HCT116 (cell line): ENCODE measurements around the gene VPS35L. TPM values are rescaled to one million over a fixed set of nuclear protein-coding genes. Genes with fewer than 3 reads are reported as not detected.

Source experiments
- ATAC-seq: fragments of 200-7000 bp; cut with Tn5 transposase; 2 replicates; pipeline ENCODE4 v1.9.1; 2020; ENCODE audit warnings: mild to moderate bottlenecking, moderate library complexity
- BruUV-seq: library from RNA; stranded (reverse); fragments of 400-500 nt; replicated peaks from 2 replicates; lab custom pipeline; 2021; lab: Mats Ljungman, UMichigan
- CTCF ChIA-PET: fragments of 300-600 bp; sonication (Branson Sonifier 250); formaldehyde crosslinking; loops from one replicate; lab custom pipeline; 2021; ENCODE audit warnings: antibody characterized with exemption; lab: Charles Lee
- POLR2A ChIA-PET: fragments of 300-600, 350-600 bp; sonication (Branson Sonifier 250); formaldehyde crosslinking; loops from one replicate; lab custom pipeline; 2021; ENCODE audit warnings: antibody characterized with exemption; lab: Charles Lee
- RAD21 ChIA-PET, 2 experiments: fragments of 300-600 bp; sonication (Branson Sonifier 250); formaldehyde crosslinking; loops; one replicate each; lab custom pipeline; 2023; ENCODE audit warnings: low total read pairs in 2 of 2; ENCODE audit not compliant: uncharacterized antibody in 2 of 2, unreplicated experiment in 2 of 2, low non-redundant PET in 1 of 2; lab: Charles Lee
- DNase-seq: peaks from one replicate; pipeline ENCODE4 v3.0.0-alpha.2; 2010; ENCODE audit warnings: low read depth, low spot score
- H2AFZ ChIP-seq: fragments of 200-600 bp; shearing (Covaris generic), sonication (generic); 2 replicates; pipeline ENCODE4 v1.6.1; 2017; ENCODE audit warnings: low read depth, mixed run types, mixed read lengths, antibody characterized with exemption, low read length; ENCODE audit not compliant: poor library complexity, severe bottlenecking
- H3K27ac ChIP-seq: 2 replicates; pipeline ENCODE4 v1.5.1; 2012; ENCODE audit warnings: low read depth, low read length
- H3K27me3 ChIP-seq: fragments of 200-600 bp; sonication (generic); 2 replicates; pipeline ENCODE4 v1.6.1; 2016; ENCODE audit warnings: mixed run types, low read length, mixed read lengths; ENCODE audit not compliant: insufficient read depth
- H3K36me3 ChIP-seq, 2 experiments: fragments of 200-500 bp in 1 of 2; fragments of 200-600 bp in 1 of 2; sonication (Bioruptor generic) in 1 of 2; sonication (generic) in 1 of 2; 2 replicates each; pipeline versions ENCODE4 v1.5.1 to v1.6.1; 2014 to 2016; ENCODE audit warnings: low read length in 2 of 2, inconsistent platforms in 1 of 2, mixed read lengths in 1 of 2, mixed run types in 1 of 2; ENCODE audit not compliant: insufficient read depth in 2 of 2, control insufficient read depth in 1 of 2
- H3K4me1 ChIP-seq, 2 experiments: fragments of 200-600 bp in 1 of 2; sonication (generic) in 1 of 2; 2 replicates each; pipeline versions ENCODE4 v1.5.1 to v1.6.1; 2012 to 2017; ENCODE audit warnings: low read length in 2 of 2, inconsistent platforms in 1 of 2, mild to moderate bottlenecking in 1 of 2, mixed read lengths in 1 of 2, mixed run types in 1 of 2, moderate library complexity in 1 of 2; ENCODE audit not compliant: insufficient read depth in 2 of 2, control insufficient read depth in 1 of 2
- H3K4me2 ChIP-seq: fragments of 200-600 bp; sonication (generic); 2 replicates; pipeline ENCODE4 v1.6.1; 2017; ENCODE audit warnings: mixed run types, low read length, mixed read lengths
- H3K4me3 ChIP-seq, 2 experiments: fragments of 200-600 bp in 1 of 2; sonication (generic) in 1 of 2; replicated peaks in 1 of 2; 2 replicates each; pipeline ENCODE4 v1.5.1; 2011 to 2016; ENCODE audit warnings: low read length in 2 of 2, control low read depth in 1 of 2, low read depth in 1 of 2, mild to moderate bottlenecking in 1 of 2, mixed read lengths in 1 of 2, mixed run types in 1 of 2
- H3K79me2 ChIP-seq: fragments of 200-600 bp; sonication (generic); 2 replicates; pipeline ENCODE4 v1.6.1; 2017; ENCODE audit warnings: mild to moderate bottlenecking, mixed run types, low read length, moderate library complexity, mixed read lengths; ENCODE audit not compliant: insufficient read depth
- H3K9ac ChIP-seq: fragments of 200-600 bp; sonication (generic); 2 replicates; pipeline ENCODE4 v1.6.1; 2016; ENCODE audit warnings: low read length, mixed read lengths
- H3K9me2 ChIP-seq: fragments of 200-600 bp; sonication (generic), shearing (Covaris generic); 2 replicates; pipeline ENCODE4 v1.6.1; 2017; ENCODE audit warnings: mixed run types, mild to moderate bottlenecking, moderate library complexity; ENCODE audit not compliant: insufficient read depth
- H3K9me3 ChIP-seq, 2 experiments: fragments of 200-500 bp in 1 of 2; fragments of 200-600 bp in 1 of 2; sonication (Bioruptor generic) in 1 of 2; sonication (generic) in 1 of 2; 2 replicates each; pipeline ENCODE4 v1.6.1; 2014 to 2017; ENCODE audit warnings: low read length in 2 of 2, mixed read lengths in 2 of 2, inconsistent platforms in 1 of 2, low read depth in 1 of 2, mild to moderate bottlenecking in 1 of 2, mixed run types in 1 of 2, moderate library complexity in 1 of 2; ENCODE audit not compliant: control insufficient read depth in 1 of 2, insufficient read depth in 1 of 2
- H4K20me1 ChIP-seq: fragments of 200-600 bp; sonication (generic), shearing (Covaris generic); 2 replicates; pipeline ENCODE4 v1.6.1; 2017; ENCODE audit warnings: mixed run types, mild to moderate bottlenecking, moderate library complexity; ENCODE audit not compliant: insufficient read depth
- ATF3 ChIP-seq: IDR thresholded peaks from 2 replicates; pipeline ENCODE4 v1.6.1; 2012
- CBX3 ChIP-seq: IDR thresholded peaks from 2 replicates; pipeline ENCODE4 v1.6.1; 2012; ENCODE audit warnings: low read depth
- CEBPB ChIP-seq: IDR thresholded peaks from 2 replicates; pipeline ENCODE4 v1.6.1; 2012; ENCODE audit warnings: low read depth
- CTCF ChIP-seq, 3 experiments: fragments of 200-600 bp in 1 of 3; sonication (generic) in 1 of 3; IDR thresholded peaks in 2 of 3; conservative IDR thresholded peaks in 1 of 3; 2 replicates each; pipeline ENCODE4 v1.5.1; 2012 to 2017; ENCODE audit warnings: low read depth in 2 of 3, low read length in 2 of 3, antibody characterized with exemption in 1 of 3, borderline replicate concordance in 1 of 3, control low read depth in 1 of 3, mild to moderate bottlenecking in 1 of 3, mixed read lengths in 1 of 3, mixed run types in 1 of 3, moderate library complexity in 1 of 3; ENCODE audit not compliant: insufficient read depth in 1 of 3
- ELF1 ChIP-seq: IDR thresholded peaks from 2 replicates; pipeline ENCODE4 v1.6.1; 2012; ENCODE audit warnings: low read depth, borderline replicate concordance
- EZH2 ChIP-seq: fragments of 200-600 bp; sonication (generic); IDR thresholded peaks from 2 replicates; pipeline ENCODE4 v1.6.1; 2017; ENCODE audit warnings: antibody characterized with exemption, mixed run types
- FOSL1 ChIP-seq: IDR thresholded peaks from 2 replicates; pipeline ENCODE4 v1.6.1; 2012; ENCODE audit warnings: low read depth
- JUND ChIP-seq: IDR thresholded peaks from 2 replicates; pipeline ENCODE4 v1.6.1; 2012
- POLR2A ChIP-seq: IDR thresholded peaks from 2 replicates; pipeline ENCODE4 v1.7.0; 2011; ENCODE audit warnings: borderline replicate concordance; ENCODE audit not compliant: insufficient read depth, insufficient read length; ENCODE audit errors: extremely low read depth
- POLR2AphosphoS5 ChIP-seq: IDR thresholded peaks from 2 replicates; pipeline ENCODE4 v1.6.1; 2011; ENCODE audit warnings: mild to moderate bottlenecking, low read depth, low read length, moderate library complexity
- SIN3A ChIP-seq: IDR thresholded peaks from 2 replicates; pipeline ENCODE4 v1.6.1; 2012; ENCODE audit warnings: low read depth
- SP1 ChIP-seq: IDR thresholded peaks from 2 replicates; pipeline ENCODE4 v1.6.1; 2012; ENCODE audit warnings: low read depth
- SRF ChIP-seq: IDR thresholded peaks from 2 replicates; pipeline ENCODE4 v1.6.1; 2012; ENCODE audit warnings: low read depth
- TCF7L2 ChIP-seq: IDR thresholded peaks from 2 replicates; pipeline ENCODE4 v1.7.0; 2011; ENCODE audit warnings: borderline replicate concordance, inconsistent platforms; ENCODE audit not compliant: insufficient read depth, insufficient read length; ENCODE audit errors: extremely low read depth
- YY1 ChIP-seq: IDR thresholded peaks from 2 replicates; pipeline ENCODE4 v1.6.1; 2011; ENCODE audit warnings: low read length, low read depth, moderate library complexity, mild to moderate bottlenecking; ENCODE audit not compliant: insufficient replicate concordance; ENCODE audit errors: extremely low read depth
- ZFX ChIP-seq: fragments of 450-650 bp; IDR thresholded peaks from 2 replicates; pipeline ENCODE4 v1.6.1; 2017
- ZNF274 ChIP-seq: fragments of 200-500 bp; sonication (Bioruptor generic); IDR thresholded peaks from 2 replicates; pipeline ENCODE4 v1.6.1; 2014; ENCODE audit warnings: mild to moderate bottlenecking, low read depth, low read length, inconsistent platforms
- intact Hi-C: fragments of 100-400 bp; cut with micrococcal nuclease; formaldehyde crosslinking; loops from 2 replicates; pipeline ENCODE4 v1.10.0; 2022
- total RNA-seq: library from RNA; stranded (reverse); gene quantifications from one replicate; pipeline ENCODE4 v1.2.1, GENCODE V29; 2021; ENCODE audit not compliant: unreplicated experiment
- TF ChIP-seq, protein P1 (sequence below): IDR thresholded peaks from 2 replicates; pipeline ENCODE4 v1.6.1; 2012

Gene VPS35L
- total RNA-seq, 1 experiment from 2014 or later = 21.4 TPM

GRCh38 chr16:19666477-19666876 is 111.0 kb downstream of the VPS35L start:
- no peaks in the 10 kb centered on the region for H3K9me3 ChIP-seq
- H3K9ac ChIP-seq = no peak overlapping the region
- POLR2A ChIA-PET = no interaction called here
- no peak overlapping the region for H3K4me2 ChIP-seq
- H3K4me1 ChIP-seq = no peaks in the 10 kb centered on the region
- DNase-seq (no peak), ATAC-seq (no peak)
- no TSS peak for BruUV-seq
- no peaks in the 10 kb centered on the region for H4K20me1 ChIP-seq
- no peak overlapping the region for H2AFZ ChIP-seq
- H3K27me3 ChIP-seq = no peaks in the 10 kb centered on the region
- TF ChIP-seq, protein P1, sequence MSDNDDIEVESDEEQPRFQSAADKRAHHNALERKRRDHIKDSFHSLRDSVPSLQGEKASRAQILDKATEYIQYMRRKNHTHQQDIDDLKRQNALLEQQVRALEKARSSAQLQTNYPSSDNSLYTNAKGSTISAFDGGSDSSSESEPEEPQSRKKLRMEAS = no peak
- TF ChIP-seq YY1 (no peak), SRF (no peak), SIN3A (no peak), JUND (no peak), CTCF (IDR thresholded peaks at IDR 0.05 in 2 of 3, conservative IDR thresholded peaks at IDR 0.05 in 1 of 3; ENCODE audit: borderline replicate concordance in 1 of 3, insufficient read depth in 1 of 3, low read depth in 2 of 3, low read length in 2 of 3) (no peak), SP1 (no peak), POLR2AphosphoS5 (no peak)
- no peaks in the 10 kb centered on the region for H3K36me3 ChIP-seq
- RAD21 ChIA-PET = no interaction called here
- no peak overlapping the region for H3K4me3 ChIP-seq
- CTCF ChIA-PET = no interaction called here
- H3K79me2 ChIP-seq = no peaks in the 10 kb centered on the region
- intact Hi-C loops = loop anchor here (10.0 kb wide), 1 partner anchor 62 kb away; no protein-coding TSS in a partner anchor
- no peak overlapping the region for H3K27ac ChIP-seq
- no peaks in the 10 kb centered on the region for H3K9me2 ChIP-seq

DNA sequence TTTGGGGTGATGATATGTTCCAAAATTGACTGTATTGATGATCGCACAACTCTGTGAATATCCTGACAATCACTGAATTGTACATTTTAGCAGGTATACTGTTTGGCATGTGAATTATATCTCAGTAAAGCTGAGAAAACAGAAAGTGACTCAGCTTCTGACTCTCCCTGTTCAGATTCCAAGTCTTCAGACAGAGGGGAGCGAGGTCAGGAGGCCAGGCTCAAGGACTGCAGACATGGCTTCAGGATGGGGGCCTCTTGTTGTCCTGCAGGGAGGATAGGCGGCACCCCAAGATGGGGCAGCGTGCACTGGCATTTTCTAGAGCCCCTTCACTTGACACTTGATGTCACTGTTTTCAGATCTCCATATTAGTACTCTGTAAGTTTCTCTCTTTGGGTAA is 116.9 kb downstream of the VPS35L start:
- TF ChIP-seq CEBPB = no peak
- TF ChIP-seq CBX3 = no peak
- TF ChIP-seq SIN3A = no peak
- TF ChIP-seq TCF7L2 = no peak
- TF ChIP-seq EZH2 = no peak
- TF ChIP-seq SRF = no peak
- TF ChIP-seq ATF3 = no peak
- no peak for TF ChIP-seq ELF1
- no peak for TF ChIP-seq POLR2A
- TF ChIP-seq FOSL1 = no peak
- no peak for TF ChIP-seq ZNF274
- TF ChIP-seq JUND = no peak
- TF ChIP-seq YY1 = no peak
- no peak for TF ChIP-seq ZFX
- Histone ChIP-seq H3K4me2 (no peak overlapping the region), H3K36me3 (no peaks in the 10 kb centered on the region), H3K27ac (no peak overlapping the region), H2AFZ (no peak overlapping the region), H3K27me3 (no peaks in the 10 kb centered on the region), H3K9me2 (no peaks in the 10 kb centered on the region), H4K20me1 (no peaks in the 10 kb centered on the region), H3K9me3 (no peaks in the 10 kb centered on the region), H3K79me2 (no peaks in the 10 kb centered on the region), H3K4me1 (no peaks in the 10 kb centered on the region), H3K9ac (no peak overlapping the region), H3K4me3 (no peak overlapping the region)
- ChIA-PET CTCF (no interaction called here), POLR2A (no interaction called here), RAD21 (no interaction called here)
- BruUV-seq = no TSS peak
- no peak for ATAC-seq
- DNase-seq = no peak
- intact Hi-C loops = no loop called here
